ENCODE data around the gene SHC1.

The SHC1 gene

GRCh38 chr1:154955039-154955717, 15.4 kb downstream of the SHC1 start:
- no peak for TF ChIP-seq CTCF (IDR thresholded peaks at IDR 0.05; ENCODE audit: low read depth, low read length)
- peak overlapping the region; percentile 58 for H3K4me3 ChIP-seq (ENCODE audit: low read depth, low read length)
- H3K9me3 ChIP-seq (ENCODE audit: severe bottlenecking): no peaks in the 10 kb centered on the region
- H3K36me3 ChIP-seq: peaks cover 40% of the 10 kb centered on the region
- no peaks in the 10 kb centered on the region for H3K27me3 ChIP-seq (ENCODE audit: insufficient read depth, low read depth, severe bottlenecking)
- DNase-seq: peak; percentile 93
- H3K27ac ChIP-seq: peak overlapping the region; percentile 88

- no peak for TF ChIP-seq CTCF (IDR thresholded peaks at IDR 0.05; ENCODE audit: low read depth, low read length)
- Histone ChIP-seq H3K4me3 (ENCODE audit: low read depth, low read length) (no peak overlapping the region), H3K27ac (no peak overlapping the region; the same call in 1 of the 2 replicates)
These were observed 16.0 kb downstream of the SHC1 start for GRCh38 chr1:154954541-154954940.

GRCh38 chr1:154953611-154954038, 16.9 kb downstream of the SHC1 start:
- H3K27me3 ChIP-seq (ENCODE audit: insufficient read depth, low read depth, severe bottlenecking): no peaks in the 10 kb centered on the region
- no peak for TF ChIP-seq CTCF (IDR thresholded peaks at IDR 0.05; ENCODE audit: low read depth, low read length)
- DNase-seq: no peak
- H3K36me3 ChIP-seq: peaks cover 36% of the 10 kb centered on the region
- H3K9me3 ChIP-seq (ENCODE audit: severe bottlenecking): no peaks in the 10 kb centered on the region
- no peak overlapping the region for H3K27ac ChIP-seq
- no peak overlapping the region for H3K4me3 ChIP-seq (ENCODE audit: low read depth, low read length)

More at GRCh38 chr1:154954541-154954940, 16.0 kb downstream of the SHC1 start:
- Histone ChIP-seq H3K9me3 (ENCODE audit: severe bottlenecking) (no peaks in the 10 kb centered on the region), H3K27me3 (ENCODE audit: insufficient read depth, low read depth, severe bottlenecking) (no peaks in the 10 kb centered on the region), H3K36me3 (peaks cover 39% of the 10 kb centered on the region)
- peak; percentile 74 for DNase-seq

- no peaks in the 10 kb centered on the region for H3K9me3 ChIP-seq (ENCODE audit: severe bottlenecking)
- H3K4me3 ChIP-seq (ENCODE audit: low read depth, low read length): no peak overlapping the region
- peaks cover 36% of the 10 kb centered on the region for H3K36me3 ChIP-seq
- TF ChIP-seq CTCF (IDR thresholded peaks at IDR 0.05; ENCODE audit: low read depth, low read length): no peak
- no peak for DNase-seq
- H3K27ac ChIP-seq: no peak overlapping the region
- H3K27me3 ChIP-seq (ENCODE audit: insufficient read depth, low read depth, severe bottlenecking): no peaks in the 10 kb centered on the region
These were observed 17.9 kb downstream of the SHC1 start for GRCh38 chr1:154952664-154953063.

- no peak for DNase-seq
- Histone ChIP-seq H3K9me3 (ENCODE audit: severe bottlenecking) (no peaks in the 10 kb centered on the region), H3K4me3 (ENCODE audit: low read depth, low read length) (no peak overlapping the region), H3K27me3 (ENCODE audit: insufficient read depth, low read depth, severe bottlenecking) (no peaks in the 10 kb centered on the region), H3K27ac (no peak overlapping the region), H3K36me3 (peaks cover 40% of the 10 kb centered on the region)
- TF ChIP-seq CTCF (IDR thresholded peaks at IDR 0.05; ENCODE audit: low read depth, low read length): no peak
These were observed 18.5 kb downstream of the SHC1 start for GRCh38 chr1:154951901-154952657.
